ENCODE data around the gene SLC9A9. TPM values are rescaled to one million over a fixed set of nuclear protein-coding genes. Genes with fewer than 3 reads are reported as not detected.

Gene SLC9A9
- total RNA-seq, 2 experiments from 2014 or later, result 12.2 TPM

DNA sequence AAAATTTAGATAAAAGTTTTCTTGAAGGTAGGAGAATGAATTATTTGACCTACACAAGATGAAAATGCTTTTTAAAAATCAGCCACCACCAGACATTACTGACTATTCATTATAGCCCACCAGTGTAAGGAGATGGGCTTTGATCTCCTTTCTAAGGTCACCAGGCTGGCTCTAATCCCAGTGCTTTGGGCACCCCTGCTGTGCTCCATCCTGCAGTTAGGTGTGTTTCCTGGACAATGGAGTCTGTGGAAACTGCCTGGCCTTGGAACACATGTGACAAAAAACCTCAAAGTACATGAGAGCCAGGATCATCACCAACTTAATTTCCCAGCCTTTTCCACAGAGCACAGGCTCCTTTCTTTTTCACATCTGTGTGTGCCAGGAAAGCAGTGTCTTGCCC, 467.8 kb downstream of the SLC9A9 start:
- Histone ChIP-seq H3K9me3 (ENCODE audit: control insufficient read depth in 1 of 2, insufficient read depth in 1 of 2, low read length in 2 of 2) (no peaks in the 10 kb centered on the region), H3K27ac (ENCODE audit: low read depth in 1 of 2, low read length in 2 of 2) (no peak overlapping the region), H3K27me3 (ENCODE audit: control insufficient read depth in 1 of 2, insufficient read depth in 2 of 2, low read length in 2 of 2) (no peaks in the 10 kb centered on the region), H3K4me3 (ENCODE audit: low read length) (no peak overlapping the region), H3K4me1 (ENCODE audit: insufficient read depth, low read length) (no peaks in the 10 kb centered on the region), H3K36me3 (ENCODE audit: insufficient read depth, low read length) (peaks cover 3% of the 10 kb centered on the region)
- Mint-ChIP-seq H3K36me3 (ENCODE audit: low read depth) (peaks cover 11% of the 10 kb centered on the region), H3K27me3 (no peaks in the 10 kb centered on the region), H3K9me3 (no peaks in the 10 kb centered on the region), H3K4me3 (no peak overlapping the region), H3K27ac (no peak overlapping the region), H3K4me1 (ENCODE audit: low read depth) (peaks cover 10% of the 10 kb centered on the region)
- ChIA-PET CTCF (no interaction called here), POLR2A (no interaction called here)
- DNase-seq (no peak), ATAC-seq (ENCODE audit: poor library complexity) (no peak)
- intact Hi-C loops (cut with DNase I, micrococcal nuclease), result no loop called here
- TF ChIP-seq, protein P1, sequence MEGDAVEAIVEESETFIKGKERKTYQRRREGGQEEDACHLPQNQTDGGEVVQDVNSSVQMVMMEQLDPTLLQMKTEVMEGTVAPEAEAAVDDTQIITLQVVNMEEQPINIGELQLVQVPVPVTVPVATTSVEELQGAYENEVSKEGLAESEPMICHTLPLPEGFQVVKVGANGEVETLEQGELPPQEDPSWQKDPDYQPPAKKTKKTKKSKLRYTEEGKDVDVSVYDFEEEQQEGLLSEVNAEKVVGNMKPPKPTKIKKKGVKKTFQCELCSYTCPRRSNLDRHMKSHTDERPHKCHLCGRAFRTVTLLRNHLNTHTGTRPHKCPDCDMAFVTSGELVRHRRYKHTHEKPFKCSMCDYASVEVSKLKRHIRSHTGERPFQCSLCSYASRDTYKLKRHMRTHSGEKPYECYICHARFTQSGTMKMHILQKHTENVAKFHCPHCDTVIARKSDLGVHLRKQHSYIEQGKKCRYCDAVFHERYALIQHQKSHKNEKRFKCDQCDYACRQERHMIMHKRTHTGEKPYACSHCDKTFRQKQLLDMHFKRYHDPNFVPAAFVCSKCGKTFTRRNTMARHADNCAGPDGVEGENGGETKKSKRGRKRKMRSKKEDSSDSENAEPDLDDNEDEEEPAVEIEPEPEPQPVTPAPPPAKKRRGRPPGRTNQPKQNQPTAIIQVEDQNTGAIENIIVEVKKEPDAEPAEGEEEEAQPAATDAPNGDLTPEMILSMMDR (IDR thresholded peaks at IDR 0.05), result no peak

DNA sequence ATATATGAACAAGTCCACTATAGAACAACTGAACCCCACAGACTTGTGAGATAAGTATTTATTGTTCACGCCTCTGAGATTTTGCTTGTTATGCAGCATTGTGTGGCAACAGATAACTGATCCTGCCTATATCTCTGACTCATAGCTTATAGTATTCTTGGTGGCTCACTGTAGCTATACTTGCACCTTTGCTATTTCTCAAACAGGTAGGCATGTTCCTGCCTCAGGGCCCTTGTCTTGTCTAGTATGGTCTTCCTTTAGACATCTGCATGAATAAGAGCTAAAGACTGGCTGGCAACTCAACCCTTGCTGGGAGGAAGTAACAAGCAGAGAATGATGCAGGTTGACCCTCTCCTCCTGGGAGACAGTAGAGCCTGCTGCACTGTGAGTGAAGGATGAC, 472.6 kb downstream of the SLC9A9 start:
- intact Hi-C loops (cut with DNase I, micrococcal nuclease), result no loop called here
- no peaks in the 10 kb centered on the region for H3K4me1 ChIP-seq (ENCODE audit: insufficient read depth, low read length)
- ChIA-PET POLR2A (no interaction called here), CTCF (no interaction called here)
- Mint-ChIP-seq H3K27me3 (no peaks in the 10 kb centered on the region), H3K9me3 (no peaks in the 10 kb centered on the region), H3K4me3 (no peak overlapping the region), H3K36me3 (ENCODE audit: low read depth) (peaks cover 5% of the 10 kb centered on the region), H3K27ac (no peak overlapping the region), H3K4me1 (ENCODE audit: low read depth) (peaks cover 10% of the 10 kb centered on the region)
- no peak for ATAC-seq (ENCODE audit: poor library complexity)
- no peak overlapping the region for H3K27ac ChIP-seq (ENCODE audit: low read depth in 1 of 2, low read length in 2 of 2)
- no peak for DNase-seq
- H3K4me3 ChIP-seq (ENCODE audit: low read length), result no peak overlapping the region
- H3K36me3 ChIP-seq (ENCODE audit: insufficient read depth, low read length), result no peaks in the 10 kb centered on the region
- H3K9me3 ChIP-seq (ENCODE audit: control insufficient read depth in 1 of 2, insufficient read depth in 1 of 2, low read length in 2 of 2), result no peaks in the 10 kb centered on the region
- TF ChIP-seq, protein P1 (IDR thresholded peaks at IDR 0.05), result no peak
- H3K27me3 ChIP-seq (ENCODE audit: control insufficient read depth in 1 of 2, insufficient read depth in 2 of 2, low read length in 2 of 2), result no peaks in the 10 kb centered on the region

DNA sequence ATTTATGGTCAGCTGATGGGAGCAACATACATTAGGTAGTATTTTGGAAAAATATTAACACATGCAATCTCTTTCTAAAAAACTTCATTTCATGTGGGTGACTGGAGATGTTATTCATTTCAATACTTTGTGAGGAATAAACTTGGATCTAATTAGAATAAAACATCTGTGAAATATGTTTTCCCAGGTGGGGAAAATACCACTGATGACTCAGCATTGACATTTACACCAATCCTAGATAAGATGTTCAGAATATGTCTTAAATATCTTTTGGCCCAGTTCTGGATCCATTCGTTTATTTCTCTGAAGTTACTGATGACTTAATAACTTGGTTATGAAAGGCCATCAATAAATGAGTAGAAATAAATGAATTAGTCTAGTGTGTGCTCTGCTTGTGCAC, 481.1 kb downstream of the SLC9A9 start:
- peaks cover 23% of the 10 kb centered on the region for H3K4me1 Mint-ChIP-seq (ENCODE audit: low read depth)

More for the DNA sequence above, 481.1 kb downstream of the SLC9A9 start:
- Mint-ChIP-seq H3K36me3 (ENCODE audit: low read depth) (peaks cover 9% of the 10 kb centered on the region), H3K9me3 (no peaks in the 10 kb centered on the region), H3K27me3 (no peaks in the 10 kb centered on the region), H3K4me3 (no peak overlapping the region), H3K27ac (no peak overlapping the region)
- H3K4me1 ChIP-seq (ENCODE audit: insufficient read depth, low read length), result peaks cover 6% of the 10 kb centered on the region
- no peak for DNase-seq
- H3K36me3 ChIP-seq (ENCODE audit: insufficient read depth, low read length), result no peaks in the 10 kb centered on the region
- H3K27ac ChIP-seq (ENCODE audit: low read depth in 1 of 2, low read length in 2 of 2), result no peak overlapping the region
- intact Hi-C loops (cut with DNase I, micrococcal nuclease), result no loop called here
- CTCF ChIA-PET, result no interaction called here
- no peaks in the 10 kb centered on the region for H3K9me3 ChIP-seq (ENCODE audit: control insufficient read depth in 1 of 2, insufficient read depth in 1 of 2, low read length in 2 of 2)
- ATAC-seq (ENCODE audit: poor library complexity), result no peak
- POLR2A ChIA-PET, result no interaction called here
- no peak overlapping the region for H3K4me3 ChIP-seq (ENCODE audit: low read length)
- TF ChIP-seq, protein P1 (IDR thresholded peaks at IDR 0.05), result no peak
- no peaks in the 10 kb centered on the region for H3K27me3 ChIP-seq (ENCODE audit: control insufficient read depth in 1 of 2, insufficient read depth in 2 of 2, low read length in 2 of 2)

All from CD4-positive, alpha-beta T cell (primary cell).